Activated naive CD4-positive, alpha-beta T cell (primary cell): ENCODE measurements around the gene H1-8.
"Not testable (repeated sequence)": the region's sequence is repeated elsewhere in the genome, so short reads cannot be mapped to it uniquely, and the experiment has no call there.

Experiments used
- DNase-seq, 4 experiments: peaks; one replicate each; lab custom pipeline; 2025; lab: John Stamatoyannopoulos, UW

H1-8 gene, protein sequence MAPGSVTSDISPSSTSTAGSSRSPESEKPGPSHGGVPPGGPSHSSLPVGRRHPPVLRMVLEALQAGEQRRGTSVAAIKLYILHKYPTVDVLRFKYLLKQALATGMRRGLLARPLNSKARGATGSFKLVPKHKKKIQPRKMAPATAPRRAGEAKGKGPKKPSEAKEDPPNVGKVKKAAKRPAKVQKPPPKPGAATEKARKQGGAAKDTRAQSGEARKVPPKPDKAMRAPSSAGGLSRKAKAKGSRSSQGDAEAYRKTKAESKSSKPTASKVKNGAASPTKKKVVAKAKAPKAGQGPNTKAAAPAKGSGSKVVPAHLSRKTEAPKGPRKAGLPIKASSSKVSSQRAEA

DNA sequence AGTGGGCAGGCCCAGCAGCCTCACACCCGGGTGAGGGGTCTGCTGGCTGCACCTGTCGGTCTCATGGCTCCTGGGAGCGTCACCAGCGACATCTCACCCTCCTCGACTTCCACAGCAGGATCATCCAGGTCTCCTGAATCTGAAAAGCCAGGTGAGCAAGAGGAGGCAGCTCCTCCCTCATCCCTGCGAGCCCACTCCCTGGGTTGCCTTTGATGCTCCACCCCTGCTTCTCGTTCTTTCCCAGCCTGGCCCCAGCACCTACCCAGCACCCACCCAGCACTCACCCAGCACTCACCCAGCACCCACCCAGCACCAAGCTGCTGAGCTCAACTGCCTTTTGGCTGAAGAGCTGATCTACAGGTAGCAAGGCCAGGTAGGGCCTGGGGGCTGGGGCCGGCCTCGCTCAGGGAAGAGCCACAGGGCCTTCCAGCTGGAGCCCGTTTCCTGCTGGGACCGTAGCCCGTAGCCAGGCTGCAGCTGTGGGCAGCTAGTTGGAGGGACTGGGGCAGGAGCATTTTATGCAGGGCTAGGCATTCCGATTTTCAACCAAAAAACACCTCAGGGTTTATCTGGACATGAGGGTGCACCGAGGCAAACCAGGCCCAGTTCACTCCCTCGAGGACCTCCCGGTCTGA is at the start of gene H1-8:
H1-8 (plus strand) TSS at position 20 of the 635 bp plus-strand sequence; CDS start at position 64, 44 bp downstream.
- DNase-seq: no peak

DNA sequence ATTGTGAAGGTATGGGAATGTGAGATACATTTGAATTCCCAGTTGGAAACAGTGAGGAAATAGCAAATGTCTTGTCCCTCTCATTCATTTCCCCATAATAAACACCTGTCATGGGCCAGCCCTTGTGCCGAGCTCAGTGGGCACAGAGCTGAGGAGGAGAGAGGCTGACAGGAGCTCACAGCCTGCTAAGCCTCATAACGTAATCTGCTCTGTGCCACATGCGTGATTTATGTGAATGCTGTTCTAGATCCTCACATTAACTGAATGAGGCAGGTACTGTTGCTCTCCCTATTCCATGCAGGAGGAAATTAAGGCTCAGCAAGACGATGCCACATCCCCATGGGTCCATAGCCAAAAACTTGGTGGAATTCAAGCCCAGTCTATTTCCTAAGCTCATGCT is 49.8 kb upstream of the H1-8 start:
- DNase-seq: no peak

DNA sequence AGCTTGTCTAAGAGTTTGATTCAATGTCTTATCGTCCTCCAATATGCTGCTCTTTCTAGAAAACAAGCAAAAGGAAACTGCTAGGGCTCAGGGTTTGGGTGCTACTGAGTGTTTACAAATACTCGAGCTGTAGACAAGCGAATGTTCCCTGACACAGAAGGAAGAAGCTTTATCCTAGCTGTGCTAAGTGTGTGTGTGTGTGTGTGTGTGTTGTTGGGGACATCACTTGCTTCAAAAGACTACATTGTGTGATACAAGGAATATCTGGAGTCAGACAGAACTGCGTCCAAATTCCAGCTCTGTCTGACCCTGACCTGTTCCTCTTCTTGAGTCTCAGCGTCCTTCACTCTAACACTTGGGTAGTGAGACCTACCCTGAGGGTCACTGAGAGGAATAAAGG is 48.5 kb upstream of the H1-8 start:
- DNase-seq: not testable (repeated sequence)

GRCh38 chr3:129495006-129495639 is 47.9 kb upstream of the H1-8 start:
- not testable (repeated sequence) for DNase-seq

GRCh38 chr3:129497876-129498275 is 45.1 kb upstream of the H1-8 start:
- not testable (repeated sequence) for DNase-seq

GRCh38 chr3:129498603-129499488 is 44.1 kb upstream of the H1-8 start:
- not testable (repeated sequence) for DNase-seq

- DNase-seq: not testable (repeated sequence)
These were observed 43.2 kb upstream of the H1-8 start for GRCh38 chr3:129499604-129500333.

- no peak for DNase-seq
These were observed 42.7 kb upstream of the H1-8 start for GRCh38 chr3:129500334-129500658.

GRCh38 chr3:129501630-129502029 is 41.3 kb upstream of the H1-8 start:
- DNase-seq: no peak

DNA sequence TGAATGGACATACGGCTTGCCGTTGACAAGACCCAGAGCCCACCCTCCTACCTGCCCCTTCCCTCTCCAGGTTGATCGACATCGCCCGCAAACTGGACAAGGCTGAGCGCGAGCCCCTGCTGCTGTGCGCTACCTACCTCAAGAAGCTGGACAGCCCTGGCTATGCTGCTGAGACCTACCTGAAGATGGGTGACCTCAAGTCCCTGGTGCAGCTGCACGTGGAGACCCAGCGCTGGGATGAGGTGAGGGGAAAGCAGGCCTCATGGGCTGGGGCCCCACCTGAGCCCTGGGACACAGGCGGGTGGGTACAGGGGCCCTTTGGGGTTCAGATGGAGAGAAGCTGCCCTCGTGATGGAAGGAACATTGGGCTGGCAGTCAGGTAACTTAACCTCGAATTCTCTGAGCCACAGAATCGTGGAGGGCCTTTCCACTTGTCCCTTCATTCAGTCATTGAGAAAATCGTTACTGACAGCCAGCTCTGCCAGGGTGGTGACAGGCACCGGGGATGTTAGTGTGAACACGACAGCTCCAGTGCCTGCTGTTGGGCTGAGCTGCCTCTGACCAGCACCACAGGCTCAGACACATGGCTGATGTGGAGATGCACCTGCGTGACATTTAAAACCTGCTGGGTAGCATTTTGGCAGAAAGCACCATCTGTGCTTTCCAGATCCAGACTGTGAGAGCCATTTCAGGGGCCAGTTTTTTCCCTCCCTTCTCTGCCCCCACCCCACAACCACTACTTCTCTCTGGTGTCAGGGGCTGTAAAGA is 40.1 kb upstream of the H1-8 start:
- no peak for DNase-seq

- no peak for DNase-seq
These were observed 39.3 kb upstream of the H1-8 start for GRCh38 chr3:129503471-129504291.

DNA sequence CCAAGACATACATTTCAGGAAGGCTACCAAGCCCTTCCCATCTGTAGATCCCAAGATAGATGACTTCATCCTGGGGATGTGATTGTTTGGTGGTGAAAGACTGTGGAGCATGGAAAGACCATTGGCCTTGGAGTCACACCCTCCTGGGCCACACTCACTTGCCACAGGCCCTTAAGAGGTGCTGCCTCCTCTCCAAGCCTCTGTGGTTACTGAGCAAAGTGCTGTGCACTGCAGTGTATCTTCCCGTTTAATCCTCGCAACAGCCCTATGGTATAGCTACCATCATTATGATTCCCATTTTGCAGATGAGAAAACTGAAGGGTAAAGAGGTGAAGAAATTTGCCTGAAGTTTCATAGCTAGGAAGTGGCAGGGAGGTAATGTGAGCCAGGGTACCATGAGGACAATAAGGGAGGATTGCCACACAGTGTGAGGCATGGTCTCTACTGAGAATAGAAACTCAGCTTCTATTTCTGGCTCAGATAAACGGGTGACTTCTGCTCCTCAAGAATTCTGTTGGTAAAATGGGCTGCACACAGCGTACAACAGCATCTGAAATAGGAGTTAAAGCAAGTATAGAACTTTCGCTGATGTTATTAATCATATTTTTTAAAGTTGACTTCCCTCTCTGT is 38.4 kb upstream of the H1-8 start:
- DNase-seq: no peak

GRCh38 chr3:129505341-129505740 is 37.6 kb upstream of the H1-8 start:
- no peak for DNase-seq

GRCh38 chr3:129506231-129506742 is 36.7 kb upstream of the H1-8 start:
- DNase-seq: no peak

DNA sequence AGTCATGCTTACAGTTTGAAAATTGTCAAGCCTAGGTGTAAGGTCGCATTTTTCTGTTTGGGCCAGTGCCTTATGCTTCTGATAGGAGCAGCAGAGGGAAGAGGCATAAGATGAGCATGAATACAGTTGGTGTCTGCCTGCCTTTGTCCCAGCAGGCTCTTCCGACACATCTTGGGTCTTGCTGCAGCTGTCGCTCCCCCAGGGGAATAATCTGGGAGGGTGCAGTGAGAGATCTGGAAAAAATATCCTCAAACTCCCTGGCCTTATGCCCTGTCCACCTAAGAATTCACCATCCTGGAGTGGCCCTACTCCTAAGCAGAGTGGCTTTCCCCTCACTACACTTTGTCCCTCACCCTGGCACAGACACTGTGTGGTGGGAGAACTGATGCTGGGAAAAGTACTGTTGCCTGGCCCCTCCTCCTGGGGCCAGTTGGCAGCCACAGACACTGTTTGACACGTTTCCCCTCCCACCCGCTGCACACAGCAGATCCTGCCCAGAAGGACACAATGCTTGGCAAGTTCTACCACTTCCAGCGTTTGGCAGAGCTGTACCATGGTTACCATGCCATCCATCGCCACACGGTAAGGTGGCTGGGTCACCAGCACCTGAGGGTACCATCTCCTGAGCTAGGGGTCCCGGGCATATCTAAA is 35.7 kb upstream of the H1-8 start:
- no peak for DNase-seq

DNA sequence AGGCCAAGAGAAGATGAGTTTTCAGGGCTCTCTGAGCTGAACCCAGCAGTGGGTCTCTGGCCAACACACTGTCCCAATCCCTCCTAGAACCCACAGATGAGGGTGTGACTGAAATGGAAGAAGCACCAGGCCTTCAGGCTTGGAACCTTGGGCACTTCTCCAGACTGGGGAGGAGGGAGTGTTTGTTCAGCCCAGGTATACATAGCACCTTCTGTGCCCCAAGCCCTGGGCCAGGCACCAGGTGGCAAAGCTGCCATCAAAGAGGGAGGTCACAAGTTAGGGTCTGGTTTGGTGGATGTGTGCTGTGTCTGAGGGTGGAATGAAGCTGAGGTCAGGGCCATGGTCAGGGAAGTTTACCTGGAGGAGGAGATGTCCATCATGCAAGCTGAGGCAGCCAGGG is 30.4 kb upstream of the H1-8 start:
- no peak for DNase-seq

DNA sequence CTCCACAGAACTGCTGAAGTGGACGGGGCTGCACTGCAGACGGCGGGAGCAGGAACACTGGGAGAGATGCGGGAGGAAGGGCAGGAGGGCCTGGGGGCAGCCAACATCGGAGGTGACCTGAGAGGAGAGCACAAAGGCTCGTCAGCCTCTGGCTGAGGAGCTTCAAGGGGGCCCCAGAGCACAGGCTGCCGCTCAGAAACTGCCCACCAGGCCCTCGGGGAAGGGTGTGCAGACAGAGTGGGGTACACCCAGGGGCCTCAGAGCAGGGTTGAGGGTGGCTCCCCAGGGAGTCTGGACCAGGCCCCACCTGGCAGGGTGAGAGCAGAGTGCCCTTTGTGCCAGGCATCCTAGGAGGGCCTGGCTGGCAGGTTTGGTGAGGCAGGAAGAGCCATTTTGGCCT is 29.3 kb upstream of the H1-8 start:
- no peak for DNase-seq

DNA sequence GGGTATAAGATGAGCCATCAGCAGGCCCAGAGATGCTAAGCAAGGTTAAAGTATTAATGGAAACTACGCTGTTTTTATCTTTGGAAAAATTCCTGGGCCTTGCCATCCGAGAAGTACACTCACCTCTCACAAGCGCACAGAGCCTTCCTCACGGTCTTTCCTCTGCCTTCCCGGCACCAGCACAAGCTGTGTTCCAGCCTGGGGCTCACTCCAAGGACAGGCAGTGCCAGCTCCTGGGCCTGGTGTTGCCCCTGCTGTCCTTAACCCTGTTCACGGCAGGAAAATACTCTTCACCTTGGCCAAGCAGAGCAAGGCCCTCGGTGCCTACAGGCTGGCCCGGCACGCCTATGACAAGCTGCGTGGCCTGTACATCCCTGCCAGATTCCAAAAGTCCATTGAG is 28.9 kb upstream of the H1-8 start:
- no peak for DNase-seq

DNA sequence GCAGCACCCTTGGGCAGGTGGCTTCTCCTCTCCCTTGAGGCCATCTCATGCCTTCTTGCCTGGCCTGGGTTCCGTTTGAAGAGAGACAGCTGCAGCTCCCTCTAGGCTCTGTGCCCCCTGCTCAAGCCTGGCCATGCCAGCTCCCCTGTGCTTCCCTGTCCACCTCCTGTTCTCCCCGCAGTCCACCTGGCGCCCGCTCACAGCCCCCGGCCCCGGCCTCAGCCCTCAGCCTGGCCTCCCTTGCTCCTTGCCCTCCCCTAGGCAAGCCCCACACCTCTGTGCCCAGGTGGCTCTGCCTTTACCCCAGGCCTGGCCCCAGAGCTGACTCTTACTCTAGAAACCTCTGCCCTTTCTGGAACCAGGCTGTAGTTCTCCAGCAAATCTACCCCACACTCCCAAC is 28.4 kb upstream of the H1-8 start:
- DNase-seq: no peak
